HG02763 (cell line): ENCODE data around the gene HOXB8.

Experiments used
- ATAC-seq: cut with Tn5 transposase; IDR thresholded peaks from one replicate; pipeline ENCODE4 v1.9.1; 2021; ENCODE audit warnings: mild to moderate bottlenecking, moderate library complexity; ENCODE audit not compliant: unreplicated experiment

Gene HOXB8

DNA sequence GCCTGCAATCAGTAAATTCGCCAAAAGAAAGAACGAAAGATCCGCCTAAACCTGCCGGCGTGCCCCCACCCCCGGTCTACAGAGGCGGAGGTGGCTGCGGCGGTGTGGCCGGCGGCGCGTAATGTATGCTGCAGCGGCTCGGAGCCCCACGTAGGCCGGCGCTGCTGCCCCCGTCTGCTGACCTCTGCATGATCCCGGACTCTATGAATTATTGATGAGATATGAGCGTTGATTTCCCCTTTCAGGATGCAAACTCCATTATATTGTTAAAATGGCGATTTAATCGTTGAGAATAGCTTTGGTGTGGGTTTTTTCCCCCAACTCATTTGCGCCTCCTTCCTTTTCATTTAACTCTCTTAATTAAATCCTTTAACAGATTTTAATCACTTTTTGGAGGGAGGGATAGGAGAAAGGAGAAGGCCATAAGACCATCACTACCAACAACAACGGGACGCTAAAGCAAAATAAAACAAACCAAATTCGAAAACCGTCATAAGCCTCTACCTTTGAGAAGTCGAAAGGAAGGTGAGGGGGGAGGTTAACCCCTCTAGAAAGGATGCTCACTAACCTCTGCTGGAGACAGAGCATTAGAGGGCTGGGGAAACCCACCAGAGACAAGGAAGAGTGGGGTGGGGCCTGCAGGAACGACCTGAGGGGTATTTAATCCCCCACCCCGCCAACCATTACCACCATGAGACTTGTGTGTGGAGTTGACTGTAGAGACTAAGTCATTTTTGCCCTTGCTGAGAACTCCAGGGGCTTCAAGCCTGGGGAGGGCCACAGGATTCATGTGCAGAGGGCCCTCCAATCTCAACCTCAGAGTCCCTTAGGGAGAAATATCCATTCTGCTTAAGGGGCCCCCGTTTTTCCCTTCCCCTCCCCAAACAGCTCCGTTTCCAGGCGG is 28.5 kb downstream of the HOXB8 start:
- ATAC-seq: no peak

DNA sequence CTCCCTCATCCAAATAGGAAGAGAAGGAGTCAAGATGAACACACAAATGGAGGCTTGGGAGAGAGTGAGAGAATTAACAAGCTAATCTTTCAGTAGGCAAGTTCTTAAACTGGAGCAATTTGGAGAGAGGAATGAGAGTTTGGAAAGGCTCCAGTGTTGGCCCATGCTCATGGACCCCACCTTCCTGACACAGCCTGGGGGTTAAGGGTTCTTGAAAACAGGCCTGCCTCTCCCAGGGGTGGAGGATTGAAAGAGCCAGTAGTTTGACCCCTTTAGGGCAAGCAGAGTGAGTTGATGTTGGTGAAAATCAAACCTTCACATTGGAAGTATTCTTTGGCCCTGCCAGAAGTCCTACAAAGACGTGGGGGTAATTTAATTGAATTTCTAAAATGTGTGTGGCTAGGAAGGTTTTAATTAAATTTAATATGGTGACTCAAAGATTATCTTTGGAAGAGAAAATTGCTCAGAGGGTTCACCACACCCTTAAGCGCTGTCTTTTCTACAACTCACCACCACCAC is 30.8 kb downstream of the HOXB8 start:
- no peak for ATAC-seq

DNA sequence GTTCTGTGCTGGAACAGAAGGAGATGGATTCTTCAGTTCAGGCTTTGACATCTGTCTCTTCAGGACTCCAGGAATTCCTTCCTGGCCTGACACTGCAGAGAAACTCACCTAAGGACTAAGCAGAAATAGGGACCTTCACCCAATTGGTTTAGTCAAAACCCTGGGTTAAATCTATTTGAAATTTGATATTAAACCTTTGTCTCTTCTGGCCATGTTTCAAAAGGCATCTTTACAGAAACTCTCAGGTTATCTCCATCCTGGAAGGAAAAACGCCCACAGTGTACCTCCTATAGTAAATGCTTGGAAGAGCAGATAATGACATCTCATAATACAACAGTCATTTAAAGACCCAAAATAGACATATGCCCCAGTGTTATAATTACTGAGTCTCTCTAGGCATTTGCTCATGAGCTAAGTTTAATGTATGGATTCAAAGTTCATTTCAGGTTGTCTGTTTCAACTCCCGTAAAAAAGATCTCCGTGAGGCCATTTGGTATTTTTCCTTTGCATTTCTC is 31.3 kb downstream of the HOXB8 start:
- ATAC-seq: no peak

DNA sequence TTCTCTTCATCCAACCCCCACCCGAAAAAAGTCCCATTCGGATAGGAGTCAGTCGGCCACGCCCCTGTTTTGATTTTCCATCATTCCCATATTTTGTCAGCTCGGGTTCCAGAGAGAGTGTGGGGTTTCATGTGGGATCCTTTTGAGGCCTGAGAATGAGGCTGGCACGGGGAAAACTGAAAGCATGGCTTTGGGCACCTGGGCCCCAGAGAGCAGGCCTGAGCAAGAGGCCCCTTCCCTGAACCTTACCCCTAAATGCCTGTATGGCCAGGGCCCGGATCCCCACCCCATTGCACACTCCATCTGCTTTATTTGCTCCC is 32.4 kb downstream of the HOXB8 start:
- ATAC-seq: no peak

DNA sequence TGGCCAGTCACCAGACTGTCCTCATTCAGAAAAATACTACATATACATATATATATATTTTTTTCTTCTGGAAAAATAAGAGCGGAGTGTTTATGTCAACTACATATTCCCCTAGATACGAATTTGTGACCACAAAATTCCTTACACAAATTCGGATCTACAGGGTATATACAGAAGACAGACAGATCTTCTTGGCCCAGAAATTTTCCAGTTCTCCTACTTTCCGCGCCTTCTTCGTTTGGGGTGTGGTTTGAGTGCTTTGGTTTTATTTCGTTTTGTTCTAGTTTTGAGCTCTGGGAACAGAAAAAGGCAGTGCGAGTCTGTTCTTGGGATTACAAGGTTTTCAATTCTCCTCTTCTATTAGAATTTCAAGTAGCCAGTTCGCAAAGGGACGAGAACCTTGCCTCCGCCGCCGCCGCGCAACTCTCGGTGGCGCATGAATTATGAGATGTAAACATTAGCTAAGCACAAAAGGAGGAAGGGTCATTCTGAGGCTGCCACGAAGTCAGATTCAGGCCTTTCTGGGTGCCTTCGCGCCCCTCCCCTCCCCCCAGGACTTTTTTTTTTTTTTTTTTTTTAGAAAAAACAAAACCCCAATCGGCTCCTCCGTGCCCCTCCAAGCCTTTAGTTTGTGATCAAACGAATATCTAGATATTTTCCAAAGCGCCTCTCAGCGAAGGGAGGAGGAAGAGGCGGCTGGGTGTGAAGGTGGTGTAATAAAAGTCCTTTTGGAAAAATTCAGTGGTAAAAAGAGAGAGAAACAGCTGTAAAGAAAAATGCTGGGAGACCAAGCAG is 35.1 kb downstream of the HOXB8 start:
- ATAC-seq: no peak

DNA sequence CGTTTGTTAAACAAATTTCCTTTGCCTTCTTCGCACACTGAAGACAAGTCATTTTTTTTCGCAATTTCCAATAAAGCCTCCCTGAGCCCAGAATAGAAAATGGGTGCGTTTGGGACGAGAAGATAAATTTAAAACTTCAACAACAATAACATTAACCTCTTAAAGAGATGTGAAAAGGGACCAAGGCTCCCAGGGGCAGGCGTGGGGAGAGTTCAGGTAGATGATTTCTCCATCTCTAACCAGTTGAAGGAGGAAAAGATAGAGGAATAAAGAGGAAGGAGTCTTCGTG is 35.7 kb downstream of the HOXB8 start:
- ATAC-seq: no peak

DNA sequence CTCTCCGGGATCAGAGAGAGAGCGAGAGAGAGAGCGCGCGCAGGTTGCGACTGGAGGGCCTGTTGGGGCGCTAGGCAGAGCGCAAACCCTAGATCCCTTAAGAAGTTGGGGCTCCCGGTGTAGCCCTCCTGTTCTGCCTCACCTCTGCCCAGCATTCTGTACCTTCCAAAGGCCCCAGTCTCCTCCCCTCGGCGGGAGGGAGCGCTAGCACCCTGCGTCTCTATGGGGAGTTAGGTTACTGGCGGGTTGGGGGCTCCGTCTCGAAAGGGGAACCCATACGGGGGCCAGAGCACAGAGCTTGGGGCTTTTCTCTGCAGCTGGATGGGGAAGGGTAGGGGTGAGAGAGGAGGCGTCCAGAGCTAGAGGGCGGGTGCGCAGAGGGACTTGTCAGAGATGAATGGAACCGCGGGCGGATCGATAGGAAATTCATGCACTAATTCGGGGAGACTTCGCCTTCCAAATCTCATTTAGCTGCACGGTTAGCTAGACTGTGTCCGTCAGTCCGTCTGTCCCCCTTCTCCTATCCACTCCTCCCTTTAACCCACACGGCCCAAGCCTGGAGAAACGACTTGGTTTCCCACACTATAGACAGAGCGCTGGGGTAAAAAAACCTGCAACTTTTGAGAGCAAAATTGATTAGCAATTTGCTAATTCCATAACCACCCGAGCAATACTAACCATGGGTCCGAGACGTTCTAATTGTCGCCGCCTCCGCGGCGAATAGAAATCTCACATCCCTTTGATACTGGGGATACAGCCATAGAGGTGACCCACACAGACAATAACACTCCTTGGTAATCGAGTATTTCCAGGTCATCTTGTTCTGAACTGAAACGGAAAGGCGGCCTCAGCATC is 36.2 kb downstream of the HOXB8 start:
- ATAC-seq: peak; percentile 25

DNA sequence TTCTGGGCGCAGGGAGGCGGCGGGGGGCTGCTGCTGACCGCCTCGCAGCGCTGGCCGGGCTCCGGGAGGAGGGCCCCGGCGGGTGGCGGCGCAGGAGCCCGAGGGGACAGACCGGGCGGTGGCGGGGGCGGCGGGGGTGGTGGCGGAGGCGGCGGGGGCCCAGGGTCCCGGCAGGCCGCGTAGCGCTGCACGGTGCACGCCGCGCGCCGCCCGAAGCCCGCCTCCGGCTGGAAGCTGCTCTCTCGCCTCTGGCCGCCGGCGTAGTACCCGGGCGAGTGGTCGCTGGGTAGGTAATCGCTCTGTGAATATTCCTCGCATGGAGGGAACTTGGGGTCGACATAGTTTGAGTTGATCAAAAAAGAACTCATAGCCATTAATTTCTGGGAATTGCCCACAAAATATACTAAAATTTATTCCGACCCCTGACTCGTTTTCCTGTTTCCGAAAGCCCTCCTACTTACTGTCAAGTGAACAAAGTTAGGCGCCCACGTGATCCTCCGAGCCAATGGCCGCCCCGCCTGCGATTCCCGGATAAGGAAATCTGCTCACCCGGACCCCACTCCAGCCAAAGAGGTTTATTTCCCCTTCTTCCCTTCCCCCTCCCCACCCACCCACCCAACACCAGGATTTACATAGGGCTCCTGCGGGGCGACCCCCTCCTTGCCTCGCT is 37.0 kb downstream of the HOXB8 start, which contains the start of gene HOXB4:
HOXB4 (minus strand) TSS at position 405 of the 670 bp plus-strand sequence; CDS start at position 374, 31 bp downstream.
- ATAC-seq: peak; percentile 49

DNA sequence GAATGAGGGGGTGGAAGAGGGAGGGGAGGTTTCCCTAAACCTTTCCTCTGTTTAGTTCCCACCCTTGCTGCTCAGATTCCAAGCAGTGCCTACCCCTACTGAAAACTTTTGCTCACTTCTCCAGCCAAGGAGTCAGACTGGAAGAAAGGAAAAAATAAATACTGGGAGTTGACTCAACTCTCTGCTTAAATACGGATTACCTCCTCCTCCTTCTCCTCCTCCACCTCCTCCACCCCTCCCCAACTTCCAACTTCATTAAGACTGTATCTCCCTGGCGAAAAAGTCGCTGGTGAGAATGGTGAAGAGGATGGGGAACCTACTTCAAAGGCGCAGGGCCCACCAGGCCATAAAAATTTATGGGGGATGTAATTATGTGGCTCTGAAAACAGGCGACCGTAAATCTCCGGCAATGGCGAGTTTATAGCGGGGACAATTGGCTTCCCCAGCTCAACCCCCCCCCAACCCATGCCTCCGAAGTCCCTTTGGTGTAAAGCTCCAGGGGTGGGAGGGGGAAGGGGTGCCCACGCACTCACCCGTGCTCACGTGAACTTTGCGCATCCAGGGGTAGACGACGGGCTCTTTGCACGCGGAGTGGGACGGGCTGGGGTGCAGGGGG is 37.7 kb downstream of the HOXB8 start:
- ATAC-seq: no peak

DNA sequence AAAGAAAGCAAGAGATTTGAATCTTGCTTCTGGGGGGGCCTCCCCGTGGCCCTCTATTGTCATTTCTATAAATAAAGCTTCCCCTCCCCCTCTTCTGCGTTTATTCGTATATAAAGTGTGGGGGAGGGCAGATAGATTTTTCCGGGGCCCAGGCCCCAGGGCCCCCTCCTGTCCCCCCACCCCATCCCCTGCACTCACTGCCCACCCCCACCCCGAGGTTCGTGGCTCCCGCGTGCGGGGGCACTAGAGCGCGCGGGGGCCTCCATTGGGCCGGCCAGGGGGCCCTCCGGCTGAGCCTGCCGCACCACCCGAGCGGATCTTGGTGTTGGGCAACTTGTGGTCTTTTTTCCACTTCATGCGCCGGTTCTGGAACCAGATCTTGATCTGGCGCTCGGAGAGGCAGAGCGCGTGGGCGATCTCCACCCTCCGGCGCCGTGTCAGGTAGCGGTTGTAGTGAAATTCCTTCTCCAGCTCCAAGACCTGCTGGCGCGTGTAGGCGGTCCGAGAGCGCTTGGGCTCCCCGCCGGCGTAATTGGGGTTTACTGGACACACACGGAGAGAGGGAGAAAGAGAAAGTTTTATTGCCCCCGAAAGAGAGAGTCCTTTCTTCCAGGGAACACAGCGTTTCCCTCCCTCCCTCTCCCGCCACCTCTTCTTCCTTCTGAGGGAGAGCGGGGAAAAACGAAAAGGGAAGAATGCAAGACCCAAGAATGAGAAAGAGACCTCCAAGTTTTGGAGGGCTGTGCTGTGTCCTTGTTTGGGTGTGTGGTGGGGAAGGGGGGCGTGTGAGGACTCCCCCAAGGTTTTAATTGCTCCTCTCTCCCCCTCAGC is 38.4 kb downstream of the HOXB8 start:
- ATAC-seq: no peak

DNA sequence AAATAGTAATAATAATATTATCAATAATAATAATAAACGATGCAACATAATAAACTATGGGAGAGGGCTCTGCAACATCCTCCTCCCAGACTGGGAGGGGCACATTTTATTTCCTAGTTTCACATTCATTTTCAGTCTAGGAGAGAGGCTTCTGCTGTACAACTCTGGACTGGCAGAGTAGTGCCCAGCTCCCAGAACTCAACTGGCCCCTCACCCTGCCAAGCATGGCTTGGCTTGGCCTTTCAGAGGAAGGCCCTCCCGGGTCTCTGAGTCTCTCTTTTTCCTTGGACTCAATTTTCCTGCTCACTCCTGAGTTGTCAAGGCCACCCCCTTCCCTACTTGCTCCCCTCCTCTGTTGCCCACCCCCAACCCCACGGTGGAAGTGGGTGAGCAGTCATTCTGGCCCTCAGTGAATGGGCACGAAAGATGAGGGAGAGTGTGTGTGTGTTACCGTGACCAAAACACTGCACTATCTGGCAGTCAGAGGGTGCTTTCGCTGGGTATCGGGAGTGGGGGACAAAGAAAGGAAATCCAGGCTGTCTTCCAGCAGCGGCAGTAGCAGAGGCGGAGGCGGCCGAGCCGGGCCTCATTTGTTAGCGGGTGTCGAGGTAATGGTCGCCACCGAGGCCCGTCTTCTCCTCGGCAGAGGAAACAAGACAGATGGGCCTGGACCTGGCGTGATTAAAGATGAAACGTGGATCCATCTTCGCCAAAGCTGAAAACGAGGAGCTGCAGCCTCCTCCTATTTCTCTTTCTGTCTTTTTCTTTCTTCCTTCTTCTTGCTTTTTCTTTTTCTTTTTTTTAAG is 39.2 kb downstream of the HOXB8 start:
- ATAC-seq: no peak

DNA sequence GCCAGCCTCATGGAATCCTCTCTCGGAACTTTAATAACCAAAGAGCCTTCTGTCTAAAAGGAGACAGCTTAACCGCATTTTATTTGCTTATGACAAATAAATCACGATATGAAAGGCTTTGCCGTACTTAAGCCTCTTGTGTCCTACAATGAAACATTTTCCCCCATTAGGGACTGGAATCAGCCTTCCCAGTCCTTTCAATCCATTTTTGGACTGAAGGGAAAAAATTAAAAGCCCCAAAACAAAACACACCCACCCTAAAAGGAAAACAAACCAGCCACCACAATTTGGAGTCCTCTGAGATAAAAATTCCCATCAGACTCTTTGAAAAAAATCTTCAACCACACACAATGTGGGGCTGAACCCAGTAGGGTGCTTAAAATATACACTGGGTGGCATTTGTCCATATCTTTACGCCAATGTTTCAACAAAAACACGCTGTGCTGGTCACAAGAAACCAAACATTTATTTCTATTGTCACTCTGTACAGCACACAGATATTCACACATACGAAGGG is 40.0 kb downstream of the HOXB8 start:
- ATAC-seq: no peak

DNA sequence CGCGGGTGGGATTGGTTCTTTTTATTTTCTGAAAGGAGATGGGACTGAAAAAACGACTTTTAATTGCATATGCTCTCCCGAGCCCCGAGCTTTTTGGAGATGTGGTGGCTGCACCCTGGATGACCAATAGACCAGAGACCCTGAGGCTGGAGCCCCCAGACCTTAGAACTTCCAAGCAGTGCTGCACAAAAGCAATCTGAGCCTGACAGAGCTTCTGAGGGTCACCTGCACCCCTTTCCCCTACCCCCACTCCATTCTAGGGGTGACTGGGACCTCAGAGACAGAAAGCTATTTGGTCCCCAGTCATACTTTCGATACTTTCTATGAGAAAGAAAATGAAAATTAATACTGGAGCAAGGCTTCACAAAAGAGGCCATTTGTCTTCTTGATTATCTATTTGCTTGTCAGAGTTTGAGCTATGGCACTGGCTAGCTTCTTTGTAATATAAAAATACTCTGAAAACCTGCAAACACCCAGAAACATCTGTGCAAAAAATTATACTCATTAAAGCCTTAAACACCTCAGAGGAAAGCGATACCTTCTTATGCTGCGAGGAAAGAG is 40.5 kb downstream of the HOXB8 start:
- no peak for ATAC-seq

DNA sequence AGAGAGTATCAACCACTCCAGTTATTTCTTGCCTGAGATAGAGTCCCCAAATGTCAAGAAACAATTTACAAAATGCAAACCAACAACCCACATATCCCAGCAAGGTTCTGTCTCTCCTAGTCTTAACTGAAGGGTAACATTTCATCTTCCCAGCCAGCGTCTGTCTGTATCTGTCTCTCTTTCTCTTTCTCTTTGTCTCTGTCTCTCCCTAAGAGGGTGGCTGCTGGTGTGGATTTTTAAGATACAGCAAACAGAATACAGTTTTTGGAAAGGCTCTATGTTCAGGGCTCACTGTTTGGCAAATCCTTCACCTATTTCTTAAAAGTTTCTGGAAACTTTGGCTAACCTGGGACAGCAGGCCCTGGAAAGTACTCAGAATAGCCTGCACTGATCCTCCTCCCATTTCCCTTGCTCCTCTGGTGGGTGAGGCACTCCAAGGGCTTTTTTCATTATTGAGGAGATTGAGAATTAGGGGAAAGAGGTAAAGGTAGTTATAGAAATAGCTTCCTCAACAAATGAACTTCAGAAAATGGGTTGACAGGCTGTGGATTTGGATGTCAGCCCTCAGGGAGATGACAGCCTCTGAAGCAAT is 43.2 kb downstream of the HOXB8 start:
- ATAC-seq: no peak

DNA sequence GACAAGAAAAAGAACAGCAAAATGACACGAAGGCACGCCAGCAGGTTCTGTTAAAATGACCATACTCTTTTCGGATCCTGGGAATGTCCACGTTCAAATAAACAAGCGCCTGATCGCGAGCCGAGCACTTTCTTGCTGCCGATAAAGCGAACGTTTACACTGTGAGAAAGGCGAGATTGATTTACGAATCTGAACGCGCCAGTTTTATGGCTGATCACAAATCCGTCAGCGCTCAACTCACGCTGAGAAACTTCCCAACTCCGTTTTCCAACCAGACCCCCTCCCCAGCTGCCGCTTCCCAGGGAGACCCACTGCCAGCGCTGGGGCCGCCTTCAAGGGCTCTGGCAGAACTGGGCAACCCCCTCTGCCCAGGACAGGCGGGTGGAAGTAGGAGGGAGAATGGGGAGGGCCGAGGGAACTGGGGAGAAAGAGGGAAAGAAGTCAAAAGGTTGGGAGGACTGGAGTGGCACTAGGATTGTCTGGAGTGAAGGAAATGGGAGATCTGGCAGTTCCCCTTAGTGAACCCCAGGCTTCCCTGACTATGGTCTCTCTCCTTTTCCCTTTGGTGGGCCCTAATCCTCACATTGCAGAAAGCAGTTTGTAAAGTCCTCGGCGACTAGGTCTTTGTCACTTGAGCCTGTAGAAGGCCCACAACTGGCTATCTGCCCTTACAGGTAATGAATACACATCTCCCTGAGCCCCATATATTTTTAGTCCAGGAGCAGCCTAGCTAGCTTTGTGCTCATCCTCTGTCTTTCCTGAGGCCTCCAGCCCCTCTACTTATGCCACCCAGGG is 43.9 kb downstream of the HOXB8 start:
- ATAC-seq: no peak

DNA sequence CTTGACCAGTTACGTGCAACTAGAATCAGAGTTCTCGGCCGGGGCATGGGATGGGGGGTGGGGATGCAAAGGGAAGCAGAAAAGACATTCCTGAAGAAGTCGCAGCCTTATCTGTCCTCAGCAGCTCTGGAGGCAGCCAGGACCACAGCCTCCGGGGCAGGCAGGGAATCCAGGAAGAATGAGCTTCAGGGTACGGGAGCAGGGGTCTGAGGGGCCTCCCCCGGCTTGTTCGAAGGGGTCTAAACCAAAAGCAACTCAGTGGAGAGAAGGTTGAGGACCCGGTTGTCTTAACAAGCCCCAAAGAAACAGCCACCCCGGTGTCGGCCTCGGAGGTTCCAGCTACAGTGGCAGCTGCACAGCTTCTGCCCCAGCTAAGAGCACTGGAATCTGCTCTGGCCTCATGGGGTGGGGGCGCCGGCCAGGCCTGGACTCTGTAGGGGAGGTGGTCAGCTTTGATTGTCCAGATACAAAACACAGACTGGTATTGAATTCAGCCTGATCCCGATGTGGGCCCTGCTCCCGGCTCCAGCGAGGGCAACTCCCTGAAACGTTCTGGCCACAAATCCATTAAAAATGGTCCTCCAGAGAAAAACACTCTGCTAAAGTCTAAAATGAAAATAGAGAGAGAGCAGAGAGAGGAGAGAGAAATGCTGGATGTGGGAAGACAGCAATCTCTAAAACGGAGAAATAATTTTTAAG is 44.6 kb downstream of the HOXB8 start:
- ATAC-seq: no peak
